LNCAP (cell line): ENCODE results near the gene MEI1.

Experiments used
- TF ChIP-seq, protein P1 (sequence below): fragments of 450-650 bp; IDR thresholded peaks from 2 replicates; pipeline ENCODE4 v1.5.1; 2017; ENCODE audit warnings: mild to moderate bottlenecking

MEI1 gene

DNA sequence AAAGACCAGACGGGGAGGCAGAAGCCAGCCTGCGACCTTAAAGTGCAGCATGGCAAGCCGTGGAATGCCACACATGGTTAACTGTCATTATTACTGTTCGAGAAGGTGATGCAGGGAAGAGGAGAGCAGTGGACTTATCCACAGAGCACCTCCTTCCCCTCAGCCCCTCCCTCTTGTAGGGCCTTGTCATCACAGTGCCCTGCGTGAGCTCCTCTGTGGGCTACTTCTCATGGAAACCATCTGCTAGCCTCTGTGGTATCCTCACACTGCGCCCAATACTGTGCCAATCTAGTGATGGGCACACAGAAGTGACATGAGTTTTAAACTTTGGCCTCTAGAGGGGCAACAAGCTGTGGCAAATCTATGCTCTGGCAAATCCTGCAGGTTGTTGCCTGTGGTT is 83.0 kb downstream of the MEI1 start:
- TF ChIP-seq, protein P1, sequence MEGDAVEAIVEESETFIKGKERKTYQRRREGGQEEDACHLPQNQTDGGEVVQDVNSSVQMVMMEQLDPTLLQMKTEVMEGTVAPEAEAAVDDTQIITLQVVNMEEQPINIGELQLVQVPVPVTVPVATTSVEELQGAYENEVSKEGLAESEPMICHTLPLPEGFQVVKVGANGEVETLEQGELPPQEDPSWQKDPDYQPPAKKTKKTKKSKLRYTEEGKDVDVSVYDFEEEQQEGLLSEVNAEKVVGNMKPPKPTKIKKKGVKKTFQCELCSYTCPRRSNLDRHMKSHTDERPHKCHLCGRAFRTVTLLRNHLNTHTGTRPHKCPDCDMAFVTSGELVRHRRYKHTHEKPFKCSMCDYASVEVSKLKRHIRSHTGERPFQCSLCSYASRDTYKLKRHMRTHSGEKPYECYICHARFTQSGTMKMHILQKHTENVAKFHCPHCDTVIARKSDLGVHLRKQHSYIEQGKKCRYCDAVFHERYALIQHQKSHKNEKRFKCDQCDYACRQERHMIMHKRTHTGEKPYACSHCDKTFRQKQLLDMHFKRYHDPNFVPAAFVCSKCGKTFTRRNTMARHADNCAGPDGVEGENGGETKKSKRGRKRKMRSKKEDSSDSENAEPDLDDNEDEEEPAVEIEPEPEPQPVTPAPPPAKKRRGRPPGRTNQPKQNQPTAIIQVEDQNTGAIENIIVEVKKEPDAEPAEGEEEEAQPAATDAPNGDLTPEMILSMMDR = no peak

DNA sequence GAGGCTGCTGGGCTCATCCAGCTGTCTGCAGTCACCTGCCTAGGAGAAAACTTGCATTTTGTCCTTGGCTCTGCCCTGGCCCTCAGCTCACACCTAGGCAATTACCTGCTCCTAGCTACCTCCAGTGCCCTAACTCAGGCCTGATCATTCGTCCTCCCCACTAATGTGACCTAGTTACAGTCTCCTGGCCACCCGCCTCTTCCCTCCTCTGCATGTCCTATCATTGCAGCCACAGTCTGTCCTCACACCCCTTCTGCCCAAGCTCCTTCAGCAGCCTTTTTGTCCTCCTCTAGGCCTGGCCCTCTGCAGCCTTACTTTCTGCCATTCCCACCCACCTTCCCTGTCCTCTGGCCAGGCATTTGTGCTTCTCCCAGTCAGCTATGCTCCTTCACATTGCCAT is 83.4 kb downstream of the MEI1 start:
- TF ChIP-seq, protein P1 = no peak

DNA sequence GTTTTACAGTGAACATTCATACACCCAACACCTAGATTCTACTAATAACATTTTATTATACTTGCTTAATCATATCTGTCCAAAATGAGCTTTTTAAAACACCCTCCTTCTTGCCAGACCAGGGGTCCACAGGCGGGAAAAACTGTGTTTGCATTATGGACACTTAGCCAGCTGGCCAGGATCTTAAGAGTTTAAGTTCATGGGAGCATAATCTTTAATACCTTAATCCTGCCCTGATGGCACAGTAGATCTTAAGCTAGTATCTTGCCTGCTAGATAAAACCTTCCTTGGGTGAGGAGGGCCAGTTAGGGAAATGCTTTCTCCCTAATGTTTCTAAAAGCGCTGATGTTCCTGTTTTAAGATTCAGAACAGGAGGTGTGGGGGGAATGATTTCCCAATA is 88.0 kb downstream of the MEI1 start:
- TF ChIP-seq, protein P1 = no peak

DNA sequence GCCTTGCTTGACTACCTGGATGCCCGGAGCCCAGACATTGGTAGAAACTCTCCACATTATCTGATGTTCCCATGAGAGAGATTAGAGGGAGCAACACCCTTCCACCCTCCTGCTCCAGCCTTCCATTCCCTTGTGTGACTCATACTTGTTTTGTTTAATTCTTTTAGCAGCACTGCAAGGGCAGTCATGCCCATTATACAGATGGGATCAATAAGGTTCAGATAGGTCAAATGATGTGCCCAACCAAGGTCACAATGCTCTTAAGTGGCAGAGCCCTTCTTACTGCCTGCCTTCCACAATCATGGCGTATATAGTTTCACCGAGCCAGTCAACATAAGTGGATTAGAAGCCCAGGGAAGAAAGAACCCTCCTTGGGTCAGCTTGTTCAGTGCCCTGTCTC is 94.6 kb downstream of the MEI1 start:
- TF ChIP-seq, protein P1 = no peak

DNA sequence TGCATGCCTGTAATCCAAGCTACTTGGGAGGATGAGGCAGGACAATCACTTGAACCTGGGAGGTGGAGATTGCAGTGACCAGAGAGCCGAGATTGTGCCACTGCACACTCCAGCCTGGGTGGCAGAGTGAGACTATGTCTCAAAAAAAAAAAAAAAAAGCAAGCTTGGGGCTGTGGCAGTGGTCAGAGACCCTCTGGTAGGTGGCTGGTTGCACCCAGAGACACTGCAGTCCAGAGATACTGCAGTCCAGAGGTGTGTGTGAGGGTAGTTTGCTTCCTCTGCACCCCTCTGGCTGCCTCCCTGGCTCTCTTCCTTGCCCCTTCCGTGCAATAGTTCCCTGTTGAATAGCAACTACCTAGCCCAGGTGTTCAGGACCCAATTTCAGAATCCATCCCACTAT is 99.4 kb downstream of the MEI1 start:
- TF ChIP-seq, protein P1 = no peak

DNA sequence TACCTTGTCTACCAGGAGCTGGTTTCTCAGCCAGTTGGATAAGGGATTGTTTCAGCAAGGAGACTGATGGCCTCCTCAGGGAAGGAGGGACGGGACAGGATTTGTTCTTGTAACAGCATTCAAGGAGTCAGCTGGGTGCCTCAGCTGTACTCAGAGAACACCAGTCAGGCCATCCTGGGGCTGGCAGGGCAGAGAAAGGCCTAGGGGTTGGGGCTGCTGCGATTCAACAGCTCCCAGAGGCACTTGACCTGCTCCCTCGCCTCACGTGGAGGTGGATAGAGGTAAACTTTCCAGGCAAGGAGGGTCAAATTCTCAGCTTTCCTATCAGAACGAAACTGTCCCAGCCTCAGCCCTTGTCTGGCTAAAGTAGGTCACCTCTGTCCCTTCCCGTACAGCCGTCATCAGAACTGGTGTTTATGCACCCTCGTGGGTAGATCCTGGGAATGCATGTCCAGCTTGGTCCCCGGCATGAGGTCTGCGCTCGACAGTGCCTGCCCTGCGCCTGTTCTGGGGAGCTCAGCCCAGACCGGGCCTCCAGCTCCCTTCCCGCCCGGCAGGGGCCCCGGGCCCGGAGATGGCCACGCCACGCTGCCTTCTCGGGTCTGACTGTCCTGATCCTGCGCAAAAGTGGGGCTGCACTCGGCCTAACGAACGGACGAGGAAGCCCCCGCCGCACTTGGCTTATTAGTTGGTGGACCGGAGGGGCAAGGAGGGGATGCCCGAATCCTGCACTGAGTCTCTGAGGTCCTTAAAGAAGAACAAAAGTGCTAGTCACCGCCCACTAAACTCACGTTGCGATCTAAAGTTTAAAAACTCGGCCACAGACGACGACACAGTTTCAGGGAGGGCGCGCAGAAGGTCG is 100.4 kb downstream of the MEI1 start:
- TF ChIP-seq, protein P1 = no peak

DNA sequence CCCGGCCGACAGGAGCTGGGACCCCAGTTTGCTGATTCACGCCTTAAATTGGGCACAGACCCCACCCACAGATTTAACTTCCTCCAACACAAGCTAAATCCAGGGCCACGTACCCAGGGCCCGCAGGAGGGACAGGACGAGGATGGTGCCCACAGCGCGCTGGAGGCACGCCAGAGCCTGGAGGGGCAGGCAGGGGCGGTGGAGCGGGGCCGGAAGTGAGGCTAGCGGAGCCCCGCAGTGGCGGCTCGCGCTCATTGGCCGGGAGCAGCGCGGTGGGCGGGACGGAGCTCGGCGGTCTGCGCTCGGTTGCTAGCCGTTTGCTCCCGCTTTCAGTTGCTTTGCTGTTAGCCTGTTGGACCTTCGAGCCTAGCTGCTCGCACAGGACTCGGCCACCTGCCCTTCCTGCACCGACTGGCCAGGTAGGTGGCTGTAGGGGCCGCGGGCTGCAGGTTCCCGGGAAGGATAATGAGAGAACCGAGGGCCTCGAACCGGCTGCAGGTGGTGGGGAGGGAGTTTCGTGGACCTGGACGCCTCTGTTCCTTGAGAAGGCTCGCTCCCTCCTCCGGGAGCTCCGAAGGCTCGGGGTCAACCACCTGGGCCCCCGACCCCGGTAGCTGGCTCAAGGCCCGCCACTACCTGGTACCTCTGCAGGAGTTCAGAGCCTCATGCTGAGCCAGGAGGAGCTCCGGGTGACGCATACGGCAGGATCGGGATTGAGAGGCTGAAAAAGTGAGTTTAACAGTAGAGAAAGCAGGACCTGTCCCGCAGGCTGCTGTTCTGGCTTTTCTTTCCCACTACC is 101.2 kb downstream of the MEI1 start, which contains the start of gene CCDC134:
TSS of gene CCDC134 (plus strand) at position 332 of the 799 bp plus-strand sequence. CDS start 8,212 bp downstream, outside the sequence.
- TF ChIP-seq, protein P1 = no peak
